ENCODE data around the gene SPAG16.

The SPAG16 gene

DNA sequence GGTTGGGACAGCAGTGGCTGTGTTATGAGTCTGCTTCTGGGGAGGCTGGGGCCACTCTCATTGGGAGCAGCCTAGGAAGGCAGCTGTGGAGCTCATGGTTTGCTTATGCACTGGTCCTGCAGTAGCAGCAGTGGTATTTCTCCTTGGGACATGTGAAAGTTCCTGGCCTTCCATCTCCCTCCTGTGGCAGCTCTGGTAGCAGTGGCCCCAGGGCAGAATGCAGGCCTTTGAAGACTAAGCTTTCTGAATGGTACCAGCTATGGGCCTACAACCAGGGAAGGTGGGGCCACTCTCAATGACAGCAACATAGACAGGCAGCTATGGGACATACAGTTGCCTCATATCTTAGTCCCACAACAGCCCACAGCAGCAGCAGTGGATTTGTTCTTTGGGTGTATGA, 1009.3 kb downstream of the SPAG16 start:
- no peak overlapping the region for H3K4me3 ChIP-seq
- H3K27ac ChIP-seq, result no peak overlapping the region

DNA sequence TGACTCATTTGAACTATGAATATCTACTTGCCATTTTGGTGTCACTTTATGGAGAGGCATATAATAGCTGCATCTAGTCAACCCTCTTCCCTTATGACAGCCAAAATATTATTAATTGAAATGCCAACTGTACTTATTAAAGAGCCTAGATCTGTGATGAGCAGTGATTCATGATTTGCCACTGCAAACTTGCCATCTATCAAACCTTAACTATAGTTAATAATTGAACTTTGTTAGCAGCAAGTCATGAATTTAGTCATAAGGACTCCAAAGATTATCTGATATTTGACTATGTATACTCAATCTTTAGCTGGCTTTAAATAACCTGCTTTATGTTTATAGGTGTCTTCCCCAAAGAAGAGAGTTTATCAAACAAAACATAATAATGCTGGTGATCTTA, 1010.2 kb downstream of the SPAG16 start:
- Histone ChIP-seq H3K27ac (no peak overlapping the region), H3K4me3 (no peak overlapping the region)

DNA sequence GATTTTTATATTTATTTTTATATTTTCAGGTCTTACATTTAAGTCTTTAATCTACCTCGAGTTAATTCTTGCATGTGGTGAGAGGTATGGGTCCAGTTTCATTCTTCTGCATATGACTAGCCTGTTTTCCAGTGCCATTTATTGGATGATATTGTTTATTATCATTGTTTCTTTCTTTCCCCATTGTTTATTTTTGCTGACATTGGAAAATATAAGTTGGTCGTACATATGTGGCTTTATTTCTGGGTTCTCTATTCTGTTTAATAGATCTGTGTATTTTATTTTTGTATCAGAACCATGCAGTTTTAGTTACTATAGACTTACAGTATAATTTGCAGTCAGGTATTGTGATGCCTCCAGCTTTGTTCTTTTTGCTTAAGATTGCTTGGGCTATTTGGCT, 1013.2 kb downstream of the SPAG16 start:
- H3K4me3 ChIP-seq, result no peak overlapping the region
- no peak overlapping the region for H3K27ac ChIP-seq

DNA sequence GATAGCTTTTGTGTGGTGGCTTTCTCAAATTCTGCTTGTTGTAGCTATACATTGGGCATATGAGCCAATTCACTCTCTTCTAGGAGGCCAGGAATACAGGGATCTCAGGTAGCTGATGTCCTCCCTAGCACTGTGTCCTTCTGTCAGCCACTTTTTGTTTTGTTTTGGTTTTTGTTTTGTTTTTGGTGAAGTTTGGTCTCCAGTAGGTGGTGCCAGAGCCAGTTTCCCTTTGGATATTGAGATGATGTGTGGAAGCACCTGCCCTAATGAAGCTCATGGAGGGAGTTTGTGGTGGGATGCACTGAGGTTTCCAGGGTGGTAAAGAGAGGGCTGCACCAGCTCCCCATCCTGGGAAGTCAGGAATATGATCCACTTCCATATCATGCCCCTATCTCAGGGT, 1026.1 kb downstream of the SPAG16 start:
- no peak overlapping the region for H3K4me3 ChIP-seq
- H3K27ac ChIP-seq, result no peak overlapping the region

GRCh38 chr2:214311031-214311533, 1026.8 kb downstream of the SPAG16 start:
- no peak overlapping the region for H3K27ac ChIP-seq
- no peak overlapping the region for H3K4me3 ChIP-seq

DNA sequence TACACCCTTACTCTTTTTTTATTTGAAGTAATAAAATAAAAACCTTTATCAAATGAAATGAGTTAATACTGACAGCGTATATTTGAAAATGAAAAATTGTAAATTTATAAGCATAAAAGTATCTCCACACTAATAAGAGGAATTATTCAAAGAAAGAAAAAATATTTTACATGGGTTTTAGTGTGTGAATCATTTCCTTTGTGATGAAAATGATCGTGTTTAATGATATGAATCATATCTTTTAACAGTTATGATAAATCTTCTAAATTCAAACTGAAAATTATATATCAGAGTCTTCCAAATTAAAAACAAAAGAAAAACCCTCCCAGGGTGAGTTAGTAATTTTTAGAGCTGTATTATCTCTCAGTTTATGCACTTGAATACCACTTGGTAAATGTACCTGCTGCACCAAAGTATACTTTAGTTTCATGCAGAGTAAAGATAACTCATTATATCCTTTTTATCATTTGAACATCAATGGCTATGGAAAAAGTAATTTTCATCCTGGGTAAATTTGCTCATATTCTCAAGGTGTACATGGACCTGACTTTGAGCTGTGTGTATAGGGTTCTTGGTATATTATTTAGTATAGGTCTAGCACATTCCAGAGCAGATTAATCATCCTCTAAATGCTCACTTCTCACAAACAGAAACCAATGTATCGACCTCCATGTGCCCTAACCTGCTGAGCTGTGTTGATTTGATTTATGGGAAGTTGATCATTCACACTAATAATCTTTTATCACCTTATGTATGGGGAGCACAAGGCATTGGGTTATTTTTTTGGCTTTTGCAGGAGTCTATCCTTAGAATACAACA, 1027.9 kb downstream of the SPAG16 start:
- Histone ChIP-seq H3K4me3 (no peak overlapping the region), H3K27ac (no peak overlapping the region)

DNA sequence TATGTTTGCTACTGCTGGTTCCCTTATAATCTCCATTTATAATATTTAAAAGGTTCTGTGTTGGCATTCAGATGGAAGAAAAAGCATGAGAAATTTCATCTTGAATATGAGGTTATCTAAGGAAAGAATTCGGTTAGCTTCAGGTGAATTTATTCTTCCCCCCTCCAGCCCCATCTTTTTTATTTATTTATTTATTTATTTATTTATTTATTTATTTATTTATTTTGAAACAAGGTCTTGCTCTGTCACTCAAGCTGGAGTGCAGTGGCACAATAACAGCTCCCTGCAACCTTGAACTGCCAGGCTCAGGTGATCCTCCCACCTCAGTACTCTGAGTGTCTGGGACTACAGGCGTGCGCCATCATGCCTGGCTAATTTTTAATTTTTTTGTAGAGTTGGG, 1031.1 kb downstream of the SPAG16 start:
- H3K27ac ChIP-seq, result no peak overlapping the region
- H3K4me3 ChIP-seq, result no peak overlapping the region

GRCh38 chr2:214320211-214320610, 1035.9 kb downstream of the SPAG16 start:
- Histone ChIP-seq H3K4me3 (no peak overlapping the region), H3K27ac (no peak overlapping the region)

- Histone ChIP-seq H3K27ac (no peak overlapping the region), H3K4me3 (no peak overlapping the region)
Measured at GRCh38 chr2:214322662-214323061, 1038.4 kb downstream of the SPAG16 start.

- no peak overlapping the region for H3K27ac ChIP-seq
- no peak overlapping the region for H3K4me3 ChIP-seq
Measured at GRCh38 chr2:214325404-214325803, 1041.1 kb downstream of the SPAG16 start.

DNA sequence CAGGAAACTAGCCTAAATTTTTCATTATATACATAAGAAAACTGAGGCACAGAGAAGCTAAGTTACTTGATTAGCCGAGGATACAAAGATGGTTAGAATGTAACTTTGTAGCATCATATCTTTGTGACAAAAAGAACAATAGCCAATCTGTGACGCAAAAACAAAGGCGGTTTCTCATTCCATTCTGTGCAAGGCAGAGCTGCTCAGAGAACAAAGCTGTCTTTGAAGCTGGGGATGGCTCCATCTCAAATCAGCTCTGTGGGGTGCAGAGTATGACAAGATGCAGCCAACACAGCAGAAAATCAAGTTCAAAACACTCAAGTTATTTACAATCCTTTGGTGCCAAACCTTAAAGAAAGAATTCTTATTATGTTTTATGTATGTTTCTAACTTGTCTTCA, 1044.7 kb downstream of the SPAG16 start:
- no peak overlapping the region for H3K4me3 ChIP-seq
- H3K27ac ChIP-seq, result no peak overlapping the region

DNA sequence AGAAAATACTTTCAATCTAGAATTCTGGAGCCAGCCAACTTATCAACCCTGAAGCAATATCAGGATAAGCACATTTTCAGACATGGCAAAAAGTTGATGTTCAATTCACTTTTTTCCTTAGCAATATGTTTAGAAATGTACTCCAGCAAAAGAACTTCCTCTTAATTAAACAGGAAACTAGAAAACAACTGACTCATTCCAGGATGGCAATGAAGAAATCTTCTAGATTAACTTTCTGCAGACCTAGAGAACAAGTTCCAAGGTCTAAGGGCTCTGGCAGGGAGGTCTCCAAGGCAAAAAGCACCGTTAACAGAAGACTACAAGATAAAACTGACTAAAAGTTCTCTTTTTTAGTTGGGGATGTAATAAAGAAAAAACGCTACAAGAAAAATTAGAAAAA, 1057.4 kb downstream of the SPAG16 start:
- no peak overlapping the region for H3K27ac ChIP-seq
- no peak overlapping the region for H3K4me3 ChIP-seq

DNA sequence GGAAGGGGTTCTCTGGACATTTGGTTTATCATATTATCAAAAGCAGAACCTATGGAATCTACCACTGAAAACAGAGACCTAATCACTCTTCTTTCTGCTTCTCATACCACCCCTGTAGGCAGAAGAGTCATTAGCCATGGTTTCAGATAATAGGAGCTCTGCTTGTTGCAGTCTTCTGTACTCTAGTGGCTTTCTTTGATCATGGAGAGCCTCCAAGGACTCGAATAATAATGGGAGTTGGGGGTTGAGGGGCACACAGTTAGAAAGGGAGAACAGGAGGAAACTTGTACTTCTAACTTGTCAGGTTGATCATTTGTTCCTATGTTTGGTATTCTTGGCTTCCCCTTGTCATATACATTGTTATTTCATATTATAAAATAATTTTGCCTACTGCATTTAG, 1074.2 kb downstream of the SPAG16 start:
- no peak overlapping the region for H3K27ac ChIP-seq
- H3K4me3 ChIP-seq, result no peak overlapping the region

GRCh38 chr2:214361116-214361515, 1076.9 kb downstream of the SPAG16 start:
- H3K4me3 ChIP-seq, result no peak overlapping the region
- no peak overlapping the region for H3K27ac ChIP-seq

DNA sequence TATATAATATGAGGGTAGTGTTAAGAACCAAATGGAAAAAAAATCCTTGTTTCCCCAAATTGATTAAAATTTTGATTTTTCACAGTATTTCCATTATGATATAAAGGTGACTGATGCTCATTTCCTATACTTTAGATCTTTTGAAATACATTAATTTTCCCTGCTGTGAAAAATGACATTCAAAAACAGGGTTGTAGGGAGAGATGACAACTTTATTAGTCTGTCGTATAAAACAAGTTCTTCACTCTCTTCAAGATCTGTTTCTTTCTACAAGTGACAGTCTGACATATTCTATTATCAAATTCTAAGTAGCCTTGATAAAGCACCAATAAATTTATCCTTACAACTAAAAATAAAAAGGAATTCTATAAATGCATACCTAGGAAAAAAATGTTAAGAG, 1081.3 kb downstream of the SPAG16 start:
- H3K27ac ChIP-seq, result no peak overlapping the region
- no peak overlapping the region for H3K4me3 ChIP-seq

- no peak overlapping the region for H3K27ac ChIP-seq
Measured at GRCh38 chr2:214367171-214367570, 1082.9 kb downstream of the SPAG16 start.

GRCh38 chr2:214376618-214377285, 1092.5 kb downstream of the SPAG16 start:
- H3K27ac ChIP-seq, result no peak overlapping the region
- H3K4me3 ChIP-seq, result no peak overlapping the region

More at GRCh38 chr2:214367171-214367570, 1082.9 kb downstream of the SPAG16 start:
- H3K4me3 ChIP-seq, result no peak overlapping the region

- Histone ChIP-seq H3K27ac (no peak overlapping the region), H3K4me3 (no peak overlapping the region)
Measured at GRCh38 chr2:214377286-214377624, 1093.0 kb downstream of the SPAG16 start.

DNA sequence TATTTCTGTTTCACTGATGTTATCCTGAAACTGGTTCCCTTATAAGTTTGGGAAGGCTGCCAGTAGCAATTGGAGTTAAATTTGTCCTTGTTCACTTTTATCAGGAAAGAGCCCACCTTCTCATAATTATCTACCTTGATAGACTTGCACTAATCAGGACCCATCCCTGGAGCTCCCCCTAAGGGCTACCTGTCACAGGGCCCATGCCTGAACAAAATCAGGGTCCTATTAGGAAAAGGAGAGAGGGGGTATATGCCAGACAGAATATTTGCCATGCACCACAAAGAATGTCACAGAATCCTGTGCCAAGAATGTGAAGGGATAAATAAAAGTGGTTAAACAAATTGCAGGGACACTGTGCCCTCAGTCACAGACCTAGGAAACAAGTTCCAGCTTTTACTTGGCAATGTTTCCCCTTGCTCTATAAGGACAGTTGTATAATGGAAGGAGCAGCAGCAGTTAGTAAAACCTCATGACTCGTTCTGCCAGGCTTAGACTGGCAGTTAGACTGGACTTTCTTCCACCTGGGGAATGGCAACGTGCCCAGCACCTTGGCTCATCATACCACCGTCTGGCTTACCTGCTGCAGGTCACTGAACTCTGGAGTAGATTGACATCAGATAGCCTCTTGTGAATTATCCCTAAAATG, 1094.3 kb downstream of the SPAG16 start:
- Histone ChIP-seq H3K4me3 (no peak overlapping the region), H3K27ac (no peak overlapping the region)

DNA sequence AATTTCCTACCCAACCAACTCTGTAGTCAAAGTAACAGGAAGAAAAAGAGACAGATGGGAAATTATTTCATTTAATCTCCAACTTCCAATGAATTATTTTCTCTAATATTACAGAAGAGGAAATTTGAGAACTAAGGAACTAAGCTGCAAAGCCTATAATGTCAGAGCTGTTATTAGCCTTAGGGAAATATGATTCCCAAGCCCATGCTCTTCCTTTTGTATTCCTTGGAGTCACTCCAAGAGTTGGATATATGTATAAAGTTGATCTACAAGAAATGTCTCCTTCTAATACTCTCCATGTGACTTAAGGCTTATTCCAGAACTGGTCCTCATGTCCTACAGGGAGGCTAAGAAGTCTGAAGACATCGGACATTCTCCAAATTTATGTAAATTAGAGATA, 1095.0 kb downstream of the SPAG16 start:
- Histone ChIP-seq H3K27ac (no peak overlapping the region), H3K4me3 (no peak overlapping the region)

DNA sequence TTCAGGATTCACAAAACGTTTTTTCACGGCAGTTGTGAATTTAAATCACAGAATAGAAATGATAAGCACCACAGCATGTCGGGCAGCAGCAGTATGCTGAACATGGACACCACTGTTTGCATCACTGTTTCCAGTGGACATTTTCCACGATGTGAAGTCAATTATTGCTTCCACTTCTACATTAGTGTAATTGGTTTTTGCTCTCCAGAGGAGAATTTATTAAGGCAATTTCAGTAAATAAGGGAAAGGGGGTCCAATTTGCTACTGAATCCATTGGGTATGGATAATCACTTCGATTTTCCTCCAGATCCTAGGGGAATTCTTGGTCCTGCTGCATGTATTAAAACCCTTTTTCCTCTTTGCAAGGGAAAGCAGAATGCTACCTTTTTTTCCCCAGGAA, 1096.4 kb downstream of the SPAG16 start:
- no peak overlapping the region for H3K4me3 ChIP-seq
- H3K27ac ChIP-seq, result no peak overlapping the region

Measured in skin epidermis (tissue), 12 donors.